ENCODE data around the gene AFF2. TPM values are rescaled to one million over a fixed set of nuclear protein-coding genes. Genes with fewer than 3 reads are reported as not detected.

Gene AFF2
- total and polyA plus RNA-seq, 12 donors, result 0.07 to 17.9 (median 1.7) TPM

GRCh38 chrX:148979786-148980185 is 479.4 kb downstream of the AFF2 start:
- Histone ChIP-seq H3K4me3 (no peak overlapping the region), H3K27me3 (no peaks in the 10 kb centered on the region), H3K4me1 (replicated peaks in 1 of 2) (no peaks in the 10 kb centered on the region), H3K27ac (no peak overlapping the region), H3K9me3 (replicated peaks in 1 of 3) (no peaks in the 10 kb centered on the region), H3K36me3 (replicated peaks in 1 of 2) (no peaks in the 10 kb centered on the region)
- DNase-seq, result no peak
- TF ChIP-seq POLR2A (IDR thresholded peaks at IDR 0.05), result no peak
- no peak for TF ChIP-seq CTCF (IDR thresholded peaks at IDR 0.05)
- intact Hi-C loops (cut with DNase I), result no loop called here
- 81 to 94% (median 88%) methylated on average over 4 of the region's 4 CpGs for WGBS, 4 donors

- intact Hi-C loops (cut with DNase I), result no loop called here
- H3K36me3 ChIP-seq (replicated peaks in 1 of 2), result no peaks in the 10 kb centered on the region
- TF ChIP-seq CTCF (IDR thresholded peaks at IDR 0.05) (no peak), POLR2A (IDR thresholded peaks at IDR 0.05) (no peak)
- DNase-seq, result no peak
- 61 to 88% (median 68%) methylated on average over 2 of the region's 2 CpGs for WGBS, 4 donors
- H3K27me3 ChIP-seq, result no peaks in the 10 kb centered on the region
- H3K4me1 ChIP-seq (replicated peaks in 1 of 2), result no peaks in the 10 kb centered on the region
- no peak overlapping the region for H3K4me3 ChIP-seq
- no peaks in the 10 kb centered on the region for H3K9me3 ChIP-seq (replicated peaks in 1 of 3)
- H3K27ac ChIP-seq, result no peak overlapping the region
These were observed 483.8 kb downstream of the AFF2 start for GRCh38 chrX:148984238-148984637.

- Histone ChIP-seq H3K27ac (no peak overlapping the region), H3K36me3 (replicated peaks in 1 of 2) (no peaks in the 10 kb centered on the region), H3K4me1 (replicated peaks in 1 of 2) (no peaks in the 10 kb centered on the region), H3K27me3 (no peaks in the 10 kb centered on the region), H3K4me3 (no peak overlapping the region), H3K9me3 (replicated peaks in 1 of 3) (no peaks in the 10 kb centered on the region)
- no peak for TF ChIP-seq CTCF (IDR thresholded peaks at IDR 0.05)
- TF ChIP-seq POLR2A (IDR thresholded peaks at IDR 0.05), result no peak
- intact Hi-C loops (cut with DNase I), result no loop called here
- 50 to 71% (median 61%) methylated on average over 1 of the region's 1 CpG for WGBS, 4 donors
- DNase-seq, result no peak
These were observed 491.1 kb downstream of the AFF2 start for GRCh38 chrX:148991502-148991901.

GRCh38 chrX:148995661-148996060 is 495.2 kb downstream of the AFF2 start:
- 54 to 61% (median 60%) methylated on average over 1 to 3 of the region's 3 CpGs for WGBS, 4 donors
- no peaks in the 10 kb centered on the region for H3K36me3 ChIP-seq (replicated peaks in 1 of 2)
- H3K27me3 ChIP-seq, result no peaks in the 10 kb centered on the region
- H3K27ac ChIP-seq, result no peak overlapping the region
- no peak overlapping the region for H3K4me3 ChIP-seq
- DNase-seq, result no peak
- no peak for TF ChIP-seq CTCF (IDR thresholded peaks at IDR 0.05)
- no peak for TF ChIP-seq POLR2A (IDR thresholded peaks at IDR 0.05)
- H3K4me1 ChIP-seq (replicated peaks in 1 of 2), result no peaks in the 10 kb centered on the region
- H3K9me3 ChIP-seq (replicated peaks in 1 of 3), result no peaks in the 10 kb centered on the region
- intact Hi-C loops (cut with DNase I), result no loop called here
